Glomerular visceral epithelial cell (primary cell): ENCODE results near the gene FAM186B.
A peak's percentile ranks its signal among the peaks of the same experiment; 100 is the strongest.
"Not testable (repeated sequence)": the region's sequence is repeated elsewhere in the genome, so short reads cannot be mapped to it uniquely, and the experiment has no call there.

Experiments used
- DNase-seq: peaks from one replicate; pipeline ENCODE4 v3.0.0-alpha.2; 2016; ENCODE audit errors: extremely low spot score

FAM186B gene

GRCh38 chr12:49605539-49605938 is at the start of gene FAM186B:
Gene FAM186B, minus strand, starts transcription at chr12:49605639. Its CDS starts 162 bp downstream, at chr12:49605477.
- not testable (repeated sequence) for DNase-seq

- DNase-seq: no peak
Measured at GRCh38 chr12:49654715-49655114, 49.3 kb upstream of the FAM186B start.

- DNase-seq: no peak
Measured at GRCh38 chr12:49652921-49653520, 47.6 kb upstream of the FAM186B start.

GRCh38 chr12:49651855-49652254 is 46.4 kb upstream of the FAM186B start:
- no peak for DNase-seq

- DNase-seq: no peak
Measured at GRCh38 chr12:49649892-49650291, 44.5 kb upstream of the FAM186B start.

- DNase-seq: no peak
Measured at GRCh38 chr12:49649445-49649844, 44.0 kb upstream of the FAM186B start.

GRCh38 chr12:49648712-49649003 is 43.2 kb upstream of the FAM186B start:
- no peak for DNase-seq

GRCh38 chr12:49647827-49648711 is 42.6 kb upstream of the FAM186B start:
- DNase-seq: no peak

GRCh38 chr12:49646871-49647654 is 41.6 kb upstream of the FAM186B start:
- no peak for DNase-seq

- no peak for DNase-seq
Measured at GRCh38 chr12:49646331-49646830, 40.9 kb upstream of the FAM186B start.

GRCh38 chr12:49645146-49646039 is 40.0 kb upstream of the FAM186B start:
- no peak for DNase-seq

- DNase-seq: peak; percentile 71
Measured at GRCh38 chr12:49644620-49644994, 39.2 kb upstream of the FAM186B start.

- DNase-seq: no peak
Measured at GRCh38 chr12:49643961-49644619, 38.7 kb upstream of the FAM186B start.

GRCh38 chr12:49643135-49643534 is 37.7 kb upstream of the FAM186B start:
- no peak for DNase-seq

- DNase-seq: no peak
Measured at GRCh38 chr12:49642370-49642802, 36.9 kb upstream of the FAM186B start.

- DNase-seq: no peak
Measured at GRCh38 chr12:49641748-49642369, 36.4 kb upstream of the FAM186B start.

- peak; percentile 51 for DNase-seq
Measured at GRCh38 chr12:49636979-49637755, 31.7 kb upstream of the FAM186B start.

- DNase-seq: no peak
Measured at GRCh38 chr12:49636574-49636973, 31.1 kb upstream of the FAM186B start.

GRCh38 chr12:49635656-49636055 is 30.2 kb upstream of the FAM186B start:
- no peak for DNase-seq

GRCh38 chr12:49635036-49635435 is 29.6 kb upstream of the FAM186B start:
- DNase-seq: no peak
